Spleen (tissue), 7 donors: Measurements from ENCODE around the gene OR2AJ1.

Source experiments
- POLR2A ChIP-seq, 3 donors: fragments of 450-650 bp; IDR thresholded peaks; one replicate each; pipeline ENCODE4 v1.5.1; 2017; ENCODE audit warnings: antibody characterized with exemption in 3 of 3, mild to moderate bottlenecking in 1 of 3
- POLR2AphosphoS5 ChIP-seq, 3 donors: sonication (generic); formaldehyde crosslinking; IDR thresholded peaks; one replicate each; pipeline ENCODE4 v1.5.1; 2017; ENCODE audit warnings: antibody characterized with exemption in 3 of 3
- TF ChIP-seq, protein P1 (sequence below), 11 experiments: fragments of 200-600 bp in 7 of 11; fragments of 450-650 bp in 4 of 11; sonication (generic) in 4 of 11; IDR thresholded peaks in 8 of 11; conservative IDR thresholded peaks in 3 of 11; 1 replicate in 7 of 11; 2 replicates in 4 of 11; pipeline versions ENCODE4 v1.4.0 to v1.8.0; 2016 to 2021; ENCODE audit warnings: antibody characterized with exemption in 11 of 11, inconsistent platforms in 4 of 11, mild to moderate bottlenecking in 1 of 11
- donor health status: DM: no; HTN: no; CAD: no; lungs with moderate emphysema.
- donor health status: DM: no; HTN: no; CAD: no.
- donor health status: DM: no; HTN: no; CAD: no.

DNA sequence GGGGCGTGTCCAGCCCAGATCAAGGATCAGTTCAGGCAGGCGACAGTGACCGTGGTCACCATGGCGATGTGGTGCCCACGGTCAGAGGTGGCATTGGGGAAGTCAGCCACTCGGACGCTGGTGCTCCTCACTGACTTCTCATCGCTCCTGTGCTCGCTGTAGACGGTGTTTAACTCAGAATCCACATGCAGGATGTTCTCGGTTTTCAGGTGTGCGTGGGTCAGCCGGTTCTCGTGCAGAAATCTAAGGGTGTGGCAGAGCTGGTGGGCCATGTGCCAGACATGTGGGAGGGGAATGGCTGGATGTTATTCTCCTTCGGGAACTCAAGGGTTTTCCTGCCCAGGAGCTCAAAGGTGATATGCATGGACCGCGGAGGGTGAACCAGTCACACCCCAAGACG is 11.7 kb downstream of the OR2AJ1 start:
- TF ChIP-seq, protein P1, sequence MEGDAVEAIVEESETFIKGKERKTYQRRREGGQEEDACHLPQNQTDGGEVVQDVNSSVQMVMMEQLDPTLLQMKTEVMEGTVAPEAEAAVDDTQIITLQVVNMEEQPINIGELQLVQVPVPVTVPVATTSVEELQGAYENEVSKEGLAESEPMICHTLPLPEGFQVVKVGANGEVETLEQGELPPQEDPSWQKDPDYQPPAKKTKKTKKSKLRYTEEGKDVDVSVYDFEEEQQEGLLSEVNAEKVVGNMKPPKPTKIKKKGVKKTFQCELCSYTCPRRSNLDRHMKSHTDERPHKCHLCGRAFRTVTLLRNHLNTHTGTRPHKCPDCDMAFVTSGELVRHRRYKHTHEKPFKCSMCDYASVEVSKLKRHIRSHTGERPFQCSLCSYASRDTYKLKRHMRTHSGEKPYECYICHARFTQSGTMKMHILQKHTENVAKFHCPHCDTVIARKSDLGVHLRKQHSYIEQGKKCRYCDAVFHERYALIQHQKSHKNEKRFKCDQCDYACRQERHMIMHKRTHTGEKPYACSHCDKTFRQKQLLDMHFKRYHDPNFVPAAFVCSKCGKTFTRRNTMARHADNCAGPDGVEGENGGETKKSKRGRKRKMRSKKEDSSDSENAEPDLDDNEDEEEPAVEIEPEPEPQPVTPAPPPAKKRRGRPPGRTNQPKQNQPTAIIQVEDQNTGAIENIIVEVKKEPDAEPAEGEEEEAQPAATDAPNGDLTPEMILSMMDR (IDR thresholded peaks at IDR 0.05 in 8 of 11, conservative IDR thresholded peaks at IDR 0.05 in 3 of 11) = no peak
- TF ChIP-seq POLR2A (IDR thresholded peaks at IDR 0.05) (no peak), POLR2AphosphoS5 (IDR thresholded peaks at IDR 0.05) (no peak)
